GM20431 (cell line): ENCODE results near the gene ARHGAP11B.
"Not testable (repeated sequence)": the region's sequence is repeated elsewhere in the genome, so short reads cannot be mapped to it uniquely, and the experiment has no call there.

Experiments
- in situ Hi-C: fragments of 300-500 bp; cut with MseI, MboI; formaldehyde crosslinking; loops from one replicate; pipeline ENCODE4 v1.15.0; 2020; ENCODE audit warnings: low sequenced_read_pairs; ENCODE audit not compliant: unreplicated experiment

Gene ARHGAP11B

DNA sequence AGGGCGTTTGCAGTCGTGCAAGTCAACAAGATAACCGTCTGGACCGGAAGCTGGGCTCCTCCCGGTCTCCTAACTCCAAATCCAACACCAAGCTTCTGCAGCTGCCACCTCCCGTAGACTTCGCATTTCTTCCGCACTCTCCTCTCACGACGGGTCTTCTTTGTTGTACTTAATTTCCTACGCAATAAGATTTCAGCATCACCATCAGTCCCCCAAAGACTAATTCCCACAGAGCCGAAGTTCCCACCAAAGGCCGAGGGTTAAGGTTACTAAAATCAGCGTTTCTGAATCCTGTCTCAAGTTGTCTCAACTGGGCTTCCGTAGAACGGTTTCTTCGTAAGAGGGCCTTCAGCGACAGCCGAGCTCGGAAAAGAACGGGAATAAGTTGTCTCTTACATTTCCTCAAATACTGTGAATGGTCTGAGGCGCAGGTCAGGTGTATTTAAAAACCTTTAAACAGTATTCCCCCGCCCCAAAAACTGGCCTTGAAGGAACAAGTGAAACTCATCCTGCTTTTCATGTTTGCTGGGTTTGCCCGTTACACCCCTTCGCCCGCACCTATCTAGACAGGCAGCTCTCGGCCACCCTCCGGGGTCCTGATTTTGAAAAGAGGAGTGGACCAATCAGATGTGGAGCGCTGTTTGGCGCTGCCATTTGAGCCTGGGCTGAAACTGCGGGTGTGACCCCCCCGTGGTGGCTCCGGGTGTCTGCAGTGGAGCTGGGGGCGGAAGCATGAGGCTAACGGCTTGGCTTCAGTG lies at the start of gene ARHGAP11B:
Gene ARHGAP11B (plus strand): TSS at position 693 of the 758 bp plus-strand sequence.
- in situ Hi-C loops: not testable (repeated sequence)

DNA sequence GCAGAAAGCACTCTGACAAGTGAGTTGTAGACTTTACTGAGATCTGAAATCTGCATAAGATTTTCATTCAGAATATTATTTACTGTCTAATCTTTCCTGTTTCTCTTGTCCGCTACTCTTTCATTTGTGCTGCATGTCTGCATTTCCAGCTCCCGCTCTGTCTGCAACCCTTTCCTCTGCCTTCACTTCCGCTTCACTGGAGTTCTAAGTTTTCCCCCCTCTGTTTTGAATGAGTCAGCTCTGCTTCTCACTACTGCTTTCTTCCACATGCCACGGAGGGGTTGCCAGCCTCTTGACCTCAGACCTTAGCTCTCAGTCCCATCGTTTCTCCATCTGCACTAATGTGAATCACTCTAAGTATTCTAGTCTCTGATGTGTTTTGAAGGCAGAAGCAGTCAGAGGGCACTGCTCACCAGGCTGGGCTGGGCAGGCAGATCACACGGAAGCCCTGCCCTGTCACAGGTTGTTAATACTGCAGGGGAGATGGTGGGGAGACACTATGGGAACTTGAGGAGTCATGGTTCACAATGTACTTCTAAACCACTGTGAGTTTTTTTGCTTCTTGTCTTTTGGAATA lies 46.4 kb upstream of the ARHGAP11B start:
- in situ Hi-C loops: not testable (repeated sequence)

DNA sequence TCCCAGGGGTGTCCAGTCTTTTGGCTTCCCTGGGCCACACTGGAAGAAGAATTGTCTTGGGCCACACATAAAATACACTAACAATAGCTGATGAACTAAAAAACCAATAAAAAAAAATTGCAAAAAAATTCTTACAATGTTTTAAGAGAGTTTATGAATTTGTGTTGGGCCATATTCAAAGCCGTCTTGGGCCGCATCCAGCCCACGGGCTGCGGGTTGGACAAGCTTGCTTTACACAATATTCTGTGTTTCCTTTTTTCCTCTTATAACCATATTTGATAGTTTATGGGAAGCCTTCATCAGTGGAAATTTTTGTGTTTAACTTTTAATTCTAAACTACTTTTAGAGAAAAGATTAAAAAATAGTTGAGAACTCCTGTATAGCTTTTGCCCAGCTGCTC lies 45.2 kb upstream of the ARHGAP11B start:
- in situ Hi-C loops: not testable (repeated sequence)

DNA sequence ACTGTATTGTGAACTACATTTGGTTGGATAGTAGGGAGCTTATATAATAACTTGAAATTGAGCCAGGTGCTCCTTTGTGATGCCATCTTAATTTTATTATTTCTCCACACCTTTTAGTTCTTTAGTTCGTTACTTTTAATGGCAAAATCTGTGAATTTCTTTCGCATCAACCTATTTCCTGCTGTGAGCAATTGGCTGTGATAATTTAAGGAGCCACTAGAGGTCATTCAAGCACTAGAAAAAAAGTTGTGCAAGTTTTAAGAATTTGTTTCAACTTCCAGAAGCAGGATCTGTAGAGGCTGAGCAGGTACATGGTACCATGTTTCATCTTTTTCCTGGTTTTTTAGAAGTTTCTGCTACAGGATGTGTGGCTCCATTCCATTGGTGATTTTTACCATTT lies 27.0 kb upstream of the ARHGAP11B start:
- in situ Hi-C loops: not testable (repeated sequence)

DNA sequence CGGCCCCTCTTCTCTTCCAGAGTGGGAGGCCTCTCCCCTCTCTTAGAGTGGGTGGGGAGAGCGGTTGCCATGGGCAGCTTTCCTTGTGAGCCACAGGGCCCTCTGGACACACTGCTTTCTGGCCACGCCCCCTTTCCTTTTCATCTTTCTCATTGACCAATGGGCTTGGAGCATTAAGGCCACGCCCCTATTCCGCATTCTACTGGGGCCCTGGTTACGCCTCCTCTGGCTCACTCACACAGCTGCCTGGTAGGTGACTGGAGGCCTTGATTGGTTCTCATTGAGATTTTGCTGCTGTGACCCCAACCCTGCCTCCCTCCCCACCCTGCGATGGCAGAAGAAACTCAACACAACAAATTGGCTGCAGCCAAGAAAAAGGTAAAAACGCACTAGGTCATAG lies 22.1 kb upstream of the ARHGAP11B start, which contains the start of gene GOLGA8H:
Gene GOLGA8H (plus strand): TSS at position 233 of the 400 bp plus-strand sequence. CDS start 98 bp downstream, at position 331.
- in situ Hi-C loops: not testable (repeated sequence)

DNA sequence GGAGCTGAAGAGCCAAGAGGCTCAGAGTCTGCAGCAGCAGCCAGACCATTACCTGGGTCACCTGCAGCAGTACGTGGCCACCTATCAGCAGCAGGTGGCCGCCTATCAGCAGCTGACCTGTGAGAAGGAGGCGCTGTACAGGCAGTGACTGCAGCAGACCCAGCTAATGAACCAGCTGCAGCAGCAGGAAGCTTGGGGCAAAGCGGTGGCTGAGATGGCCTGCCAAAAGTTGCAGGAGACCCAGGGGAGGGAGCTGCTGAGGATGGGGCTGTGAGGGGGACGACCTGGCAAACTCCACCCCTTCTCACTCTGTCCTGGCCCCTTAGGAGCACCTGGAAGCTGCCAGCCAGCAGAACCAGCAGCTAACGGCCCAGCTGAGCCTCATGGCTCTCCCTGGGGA lies 13.7 kb upstream of the ARHGAP11B start:
- in situ Hi-C loops: not testable (repeated sequence)

DNA sequence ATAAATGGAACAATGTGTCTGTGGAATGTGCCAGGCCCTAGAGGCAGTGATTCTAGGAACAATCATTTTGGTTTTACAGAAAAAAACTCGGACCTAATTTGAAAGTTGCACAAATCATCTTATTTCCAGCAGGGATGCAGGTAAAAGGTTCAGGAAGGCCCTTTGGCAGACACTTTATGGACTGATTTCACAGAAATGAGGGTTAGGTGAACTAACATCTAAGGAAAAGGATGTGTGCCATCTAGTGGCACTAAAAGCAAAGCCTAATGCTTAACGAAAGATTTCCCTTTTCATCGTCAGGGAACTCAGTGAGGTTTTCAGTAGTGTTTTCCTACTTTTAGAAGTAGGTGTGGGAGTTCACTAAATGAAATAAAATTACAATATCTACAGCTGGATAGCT lies 4.6 kb upstream of the ARHGAP11B start:
- in situ Hi-C loops: not testable (repeated sequence)

DNA sequence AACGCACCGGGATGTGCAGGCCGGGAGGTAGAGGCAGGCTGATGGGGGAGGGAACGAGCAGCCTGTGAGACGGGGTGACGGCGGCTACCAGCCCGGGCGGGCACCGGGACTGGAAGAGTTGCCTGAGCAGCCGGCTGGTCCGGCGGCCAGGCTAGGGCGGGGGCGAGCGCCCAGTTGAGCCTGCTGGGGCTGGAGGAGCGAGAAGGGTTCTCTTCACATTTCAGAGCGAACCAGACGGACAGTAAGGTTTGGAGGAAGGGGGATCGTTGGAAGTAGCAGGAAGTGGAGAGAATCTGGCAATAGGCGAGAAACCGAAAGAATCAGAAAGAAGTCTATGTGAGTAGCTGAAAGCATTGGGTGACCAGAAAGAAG lies 252 bp downstream of the ARHGAP11B start:
- in situ Hi-C loops: not testable (repeated sequence)

DNA sequence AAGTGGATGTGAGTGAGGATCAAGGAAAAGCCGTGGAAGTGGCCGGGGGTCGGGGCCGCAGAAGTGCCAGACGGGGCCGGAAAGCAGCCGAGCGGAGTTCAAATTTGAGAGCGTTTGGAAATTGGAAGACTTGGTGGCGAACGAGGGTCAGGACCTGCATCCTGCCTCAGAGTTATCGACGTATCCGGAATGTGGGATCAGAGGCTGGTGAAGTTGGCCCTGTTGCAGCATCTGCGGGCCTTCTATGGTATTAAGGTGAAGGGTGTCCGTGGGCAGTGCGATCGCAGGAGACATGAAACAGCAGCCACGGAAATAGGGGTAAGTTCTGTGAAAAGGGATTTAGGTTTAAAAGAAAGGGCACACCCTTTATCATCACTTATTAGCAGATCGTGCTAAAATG lies 704 bp downstream of the ARHGAP11B start:
- in situ Hi-C loops: not testable (repeated sequence)

DNA sequence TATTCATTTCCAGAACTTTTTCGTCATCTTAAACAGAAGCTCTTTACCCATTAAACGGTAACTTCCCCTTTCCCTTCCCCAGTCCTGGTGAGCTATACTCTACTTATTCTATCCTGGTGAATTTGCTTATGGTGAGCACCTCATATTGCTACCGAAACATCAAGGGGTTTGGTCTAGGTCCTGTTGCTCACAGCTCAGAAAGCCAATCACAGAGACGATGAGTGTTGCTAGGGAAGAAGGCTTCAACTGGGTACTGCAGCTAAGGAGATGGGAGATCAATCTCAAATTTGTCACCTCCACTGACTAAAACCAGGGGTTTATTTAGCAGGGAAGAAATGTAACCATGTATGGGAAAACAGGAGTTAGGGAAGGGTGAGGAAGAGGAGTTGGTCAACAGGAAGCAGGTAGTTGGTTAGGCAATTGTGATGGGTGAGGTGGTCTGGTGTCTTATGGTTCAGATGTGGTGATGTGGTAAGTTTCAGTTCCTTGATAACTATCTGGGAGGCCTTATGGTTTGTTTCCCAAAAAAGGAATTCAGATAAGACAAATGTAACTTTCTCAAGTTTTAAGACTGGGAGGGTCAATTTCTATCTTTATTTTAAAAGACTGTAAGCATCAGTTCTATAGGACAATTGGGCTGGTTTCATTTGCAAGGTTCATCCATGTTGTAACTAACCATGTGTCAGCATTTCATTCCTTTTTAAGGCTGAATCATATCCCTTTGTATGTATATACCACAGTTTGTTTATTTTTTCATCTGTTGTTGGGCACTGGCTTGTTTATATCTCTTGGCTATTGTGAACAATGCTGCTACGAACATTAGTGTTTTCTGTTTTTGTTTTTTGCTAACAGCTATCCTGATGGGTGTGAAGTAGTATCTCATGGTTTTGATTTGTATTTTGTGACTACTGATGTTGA lies 24.3 kb downstream of the ARHGAP11B start:
- in situ Hi-C loops: loop anchor here (25.0 kb wide), 1 partner anchor 112 kb away; no protein-coding TSS in a partner anchor

DNA sequence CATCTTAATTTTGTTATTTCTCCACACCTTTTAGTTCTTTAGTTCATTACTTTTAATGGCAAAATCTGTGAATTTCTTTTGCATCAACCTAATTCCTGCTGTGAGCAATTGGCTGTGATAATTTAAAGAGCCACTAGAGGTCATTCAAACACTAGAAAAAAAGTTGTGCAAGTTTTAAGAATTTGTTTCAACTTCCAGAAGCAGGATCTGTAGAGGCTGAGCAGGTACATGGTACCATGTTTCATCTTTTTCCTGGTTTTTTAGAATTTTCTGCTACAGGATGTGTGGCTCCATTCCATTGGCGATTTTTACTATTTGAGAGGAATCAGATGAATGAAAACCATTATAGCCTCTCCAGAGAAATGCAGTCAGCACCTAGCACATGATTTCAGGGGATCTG lies 35.2 kb downstream of the ARHGAP11B start:
- in situ Hi-C loops: loop anchor here (25.0 kb wide), 1 partner anchor 101 kb away; no protein-coding TSS in a partner anchor

DNA sequence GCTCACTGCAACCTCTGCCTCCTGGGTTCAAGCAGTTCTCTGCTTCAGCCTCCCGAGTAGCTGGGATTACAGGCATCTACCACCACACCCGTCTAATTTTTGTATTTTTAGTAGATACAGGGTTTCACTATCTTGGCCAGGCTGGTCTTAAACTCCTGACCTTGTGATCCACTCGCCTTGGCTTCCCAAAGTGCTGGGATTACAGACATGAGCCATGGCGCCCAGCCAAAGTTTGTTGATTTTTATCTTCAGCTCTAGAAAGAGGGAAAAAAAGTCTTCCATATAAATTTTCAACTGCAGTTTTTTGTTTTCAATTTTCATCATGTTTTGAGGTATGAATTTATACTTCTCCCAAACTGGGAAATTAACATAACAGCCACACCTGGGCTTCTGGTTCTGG lies 43.7 kb downstream of the ARHGAP11B start:
- in situ Hi-C loops: loop anchor here (25.0 kb wide), 1 partner anchor 93 kb away; no protein-coding TSS in a partner anchor

DNA sequence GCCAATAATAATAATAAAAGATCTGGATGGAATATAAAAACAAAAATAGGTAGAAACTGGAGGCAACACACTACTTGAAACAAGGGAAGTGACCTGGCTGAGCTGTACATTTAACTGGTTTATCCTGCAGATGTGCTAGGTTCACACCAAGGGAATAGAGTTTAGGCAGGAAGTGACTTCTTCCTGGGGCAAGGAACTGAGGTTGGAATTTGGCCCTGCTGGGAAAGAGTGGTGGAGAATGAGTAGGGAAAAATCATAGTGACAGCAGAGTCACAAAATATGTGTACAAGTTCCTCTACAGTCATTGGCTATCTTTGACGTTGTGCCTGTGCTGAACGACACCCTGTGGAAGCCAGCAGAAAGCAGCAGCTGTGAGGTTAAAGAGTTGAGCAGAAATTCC lies 44.1 kb downstream of the ARHGAP11B start:
- in situ Hi-C loops: loop anchor here (25.0 kb wide), 1 partner anchor 92 kb away; no protein-coding TSS in a partner anchor

DNA sequence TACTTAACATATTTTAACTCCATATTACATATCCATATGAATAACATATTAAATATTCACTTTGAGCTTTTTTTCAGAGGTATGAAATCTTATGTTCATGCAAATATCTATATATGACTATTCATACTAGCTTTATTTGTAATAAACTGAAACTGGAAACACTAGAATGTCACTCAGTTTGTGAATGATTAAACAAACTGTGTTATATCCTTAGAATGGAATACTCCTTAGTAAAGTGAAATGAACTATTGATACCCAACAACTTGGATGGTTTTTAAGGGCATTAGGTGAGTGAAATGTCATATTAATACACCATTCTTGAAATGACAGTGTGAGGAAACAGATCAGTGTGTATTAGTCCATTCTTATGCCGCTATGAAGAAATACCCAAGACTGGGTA lies 45.4 kb downstream of the ARHGAP11B start:
- in situ Hi-C loops: loop anchor here (25.0 kb wide), 1 partner anchor 91 kb away; no protein-coding TSS in a partner anchor

DNA sequence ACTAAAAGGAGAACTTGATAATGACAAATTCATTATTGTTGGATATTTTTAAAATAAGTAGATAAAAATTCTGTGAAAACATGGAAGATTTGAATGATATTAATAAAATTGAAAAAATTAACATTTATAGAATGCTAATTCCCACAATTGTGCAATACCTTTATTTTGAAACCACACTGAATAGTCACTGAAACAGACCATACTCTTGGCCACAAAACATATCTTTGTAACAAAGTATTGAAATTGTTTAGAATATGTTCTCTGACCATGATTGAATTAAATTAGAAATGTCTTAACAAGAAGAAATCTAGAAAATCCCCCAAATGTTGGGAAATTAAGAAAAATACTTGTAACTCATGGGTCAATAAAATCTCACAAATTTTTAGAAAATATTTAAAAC lies 49.2 kb downstream of the ARHGAP11B start:
- in situ Hi-C loops: no loop called here

DNA sequence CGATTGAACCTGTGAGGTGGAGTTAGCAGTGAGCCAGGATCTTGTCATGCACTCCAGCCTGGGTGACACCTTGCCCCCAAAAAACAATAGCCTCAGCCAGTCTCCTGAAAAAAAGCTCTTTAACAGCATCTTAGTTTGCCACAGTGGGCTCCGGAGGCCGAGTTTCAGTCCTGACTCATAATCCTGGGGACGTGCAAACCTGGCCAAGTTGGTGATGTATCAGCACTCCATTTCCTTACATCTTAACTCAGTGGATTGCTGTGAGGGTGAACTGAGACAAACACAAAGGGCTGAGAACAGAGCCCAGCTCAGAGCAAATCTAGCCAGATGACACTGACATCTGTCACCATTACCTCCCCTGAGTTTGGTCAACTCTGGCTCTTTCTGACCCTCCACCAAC lies 50.0 kb downstream of the ARHGAP11B start:
- in situ Hi-C loops: not testable (repeated sequence)

DNA sequence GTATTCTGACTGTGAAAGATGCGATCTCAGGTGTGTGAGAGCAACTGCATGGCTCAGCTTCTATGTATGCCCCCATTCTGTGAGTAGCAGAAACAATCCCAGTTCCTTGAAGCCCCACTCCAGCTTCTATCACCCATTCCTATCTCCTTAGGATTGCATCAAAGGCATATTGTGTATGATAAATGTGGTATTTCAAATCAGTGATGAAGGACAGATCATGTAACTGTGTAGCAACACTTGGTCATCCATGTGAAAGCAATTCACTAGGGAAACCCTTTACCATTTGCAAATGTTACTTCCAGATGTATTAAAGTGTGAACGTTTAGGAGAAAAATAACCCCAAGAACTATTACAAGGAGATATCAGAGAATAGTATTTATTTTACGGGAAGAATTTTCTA lies 55.1 kb downstream of the ARHGAP11B start:
- in situ Hi-C loops: not testable (repeated sequence)

DNA sequence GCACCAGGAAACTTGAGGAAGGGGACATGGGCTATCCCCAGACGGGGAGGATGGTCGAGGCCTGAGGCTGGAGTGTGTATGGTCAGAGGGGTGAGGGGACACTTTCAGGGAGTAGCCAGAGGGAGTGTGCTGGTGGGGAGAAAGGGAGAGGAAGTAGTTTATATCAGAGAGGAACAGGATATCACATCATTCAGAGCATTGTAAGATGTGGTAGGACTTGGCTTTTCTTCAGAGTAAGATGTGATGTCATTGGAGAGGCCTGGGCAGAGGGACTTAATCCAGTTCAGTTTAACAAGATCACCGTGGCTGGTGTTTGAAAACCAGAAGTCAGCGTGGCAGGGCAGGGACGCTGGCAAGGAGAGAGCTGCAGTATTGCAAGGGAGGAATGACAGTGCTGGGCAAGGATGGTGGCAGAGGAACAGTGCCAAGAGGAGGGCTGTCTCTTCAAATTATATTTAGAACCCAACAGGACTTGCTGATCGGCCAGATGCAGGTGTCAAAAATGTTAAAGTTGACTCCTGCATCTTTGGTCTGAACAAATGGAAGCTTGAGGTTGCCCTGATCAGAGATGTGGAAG lies 59.9 kb downstream of the ARHGAP11B start:
- in situ Hi-C loops: not testable (repeated sequence)

DNA sequence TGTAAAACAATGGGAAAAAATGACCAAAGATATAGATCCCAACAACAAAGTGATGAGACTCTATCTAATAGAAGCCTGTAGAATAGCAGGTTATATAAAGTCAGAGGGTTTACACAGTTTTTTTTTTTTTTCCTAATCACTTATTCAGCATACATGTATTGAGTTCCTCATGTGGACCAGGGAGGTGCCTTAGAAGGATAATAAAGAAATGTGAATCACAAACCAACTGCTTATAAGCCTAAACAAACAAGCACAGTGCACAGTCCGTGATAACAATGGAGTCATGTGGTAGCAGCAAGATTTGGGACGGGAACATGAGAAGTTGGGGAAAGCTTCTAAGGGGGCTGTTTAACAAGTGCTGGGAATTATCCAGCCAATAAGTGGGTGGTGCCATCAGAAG lies 60.7 kb downstream of the ARHGAP11B start:
- in situ Hi-C loops: not testable (repeated sequence)
